ENCODE data around the gene RAPH1.
A peak's percentile ranks its signal among the peaks of the same experiment; 100 is the strongest.

RAPH1 gene

GRCh38 chr2:203359450-203359849 lies 175.7 kb downstream of the RAPH1 start:
- no peak for FAIRE-seq

- FAIRE-seq = no peak
Measured at GRCh38 chr2:203354966-203355365, 180.1 kb downstream of the RAPH1 start.

GRCh38 chr2:203352604-203353255 lies 182.4 kb downstream of the RAPH1 start:
- FAIRE-seq = peak; percentile 99

GRCh38 chr2:203347375-203347774 lies 187.7 kb downstream of the RAPH1 start:
- no peak for FAIRE-seq

- no peak for FAIRE-seq
Measured at GRCh38 chr2:203346612-203347011, 188.5 kb downstream of the RAPH1 start.

GRCh38 chr2:203344667-203345066 lies 190.4 kb downstream of the RAPH1 start:
- FAIRE-seq = no peak

Data from islet of Langerhans (tissue), 1 donor.